ENCODE results near the gene F9.

- TF ChIP-seq, protein P1, sequence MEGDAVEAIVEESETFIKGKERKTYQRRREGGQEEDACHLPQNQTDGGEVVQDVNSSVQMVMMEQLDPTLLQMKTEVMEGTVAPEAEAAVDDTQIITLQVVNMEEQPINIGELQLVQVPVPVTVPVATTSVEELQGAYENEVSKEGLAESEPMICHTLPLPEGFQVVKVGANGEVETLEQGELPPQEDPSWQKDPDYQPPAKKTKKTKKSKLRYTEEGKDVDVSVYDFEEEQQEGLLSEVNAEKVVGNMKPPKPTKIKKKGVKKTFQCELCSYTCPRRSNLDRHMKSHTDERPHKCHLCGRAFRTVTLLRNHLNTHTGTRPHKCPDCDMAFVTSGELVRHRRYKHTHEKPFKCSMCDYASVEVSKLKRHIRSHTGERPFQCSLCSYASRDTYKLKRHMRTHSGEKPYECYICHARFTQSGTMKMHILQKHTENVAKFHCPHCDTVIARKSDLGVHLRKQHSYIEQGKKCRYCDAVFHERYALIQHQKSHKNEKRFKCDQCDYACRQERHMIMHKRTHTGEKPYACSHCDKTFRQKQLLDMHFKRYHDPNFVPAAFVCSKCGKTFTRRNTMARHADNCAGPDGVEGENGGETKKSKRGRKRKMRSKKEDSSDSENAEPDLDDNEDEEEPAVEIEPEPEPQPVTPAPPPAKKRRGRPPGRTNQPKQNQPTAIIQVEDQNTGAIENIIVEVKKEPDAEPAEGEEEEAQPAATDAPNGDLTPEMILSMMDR (IDR thresholded peaks at IDR 0.05): no peak
- no peak for TF ChIP-seq POLR2A (IDR thresholded peaks at IDR 0.05)
Measured at GRCh38 chrX:139566981-139567380, 36.4 kb downstream of the F9 start.
